NT2/D1 (cell line): ENCODE measurements around the gene VARS2.

Source experiments
- SUZ12 ChIP-seq: IDR thresholded peaks from 2 replicates; pipeline ENCODE4 v1.6.1; 2011; ENCODE audit not compliant: insufficient read length, insufficient read depth; ENCODE audit errors: extremely low read depth
- ZNF274 ChIP-seq: IDR thresholded peaks from 2 replicates; pipeline ENCODE4 v1.6.1; 2011; ENCODE audit warnings: mild to moderate bottlenecking, low read depth, low read length

DNA sequence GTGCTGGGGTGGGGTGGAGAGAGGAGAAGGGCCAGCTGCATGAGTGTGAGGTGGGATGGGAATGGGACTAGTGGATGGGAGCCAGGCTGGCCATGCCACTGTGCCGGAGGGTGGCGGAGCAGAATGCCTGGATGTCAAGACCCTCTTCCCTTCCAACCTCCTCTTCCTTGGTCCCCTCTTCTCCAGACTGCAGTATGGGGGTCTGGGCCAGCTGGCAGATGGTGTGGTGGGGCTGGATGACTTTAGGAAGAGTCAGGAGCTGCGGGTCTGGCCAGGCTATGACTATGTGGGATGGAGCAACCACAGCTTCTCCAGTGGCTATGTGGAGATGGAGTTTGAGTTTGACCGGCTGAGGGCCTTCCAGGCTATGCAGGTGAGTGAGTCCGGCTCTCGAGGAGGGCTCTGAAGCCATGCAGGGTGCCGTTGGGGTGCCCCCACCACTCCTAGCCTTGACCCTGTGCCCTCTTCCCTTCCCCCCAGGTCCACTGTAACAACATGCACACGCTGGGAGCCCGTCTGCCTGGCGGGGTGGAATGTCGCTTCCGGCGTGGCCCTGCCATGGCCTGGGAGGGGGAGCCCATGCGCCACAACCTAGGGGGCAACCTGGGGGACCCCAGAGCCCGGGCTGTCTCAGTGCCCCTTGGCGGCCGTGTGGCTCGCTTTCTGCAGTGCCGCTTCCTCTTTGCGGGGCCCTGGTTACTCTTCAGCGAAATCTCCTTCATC, 22.1 kb upstream of the VARS2 start:
- TF ChIP-seq SUZ12, result no peak
- no peak for TF ChIP-seq ZNF274
